Gastrocnemius medialis (tissue), 4 donors: Measurements from ENCODE around the gene EBLN2.

ENCODE experiments used
- POLR2A ChIP-seq, 2 donors: fragments of 450-650 bp; IDR thresholded peaks; one replicate each; pipeline ENCODE4 v1.6.1; 2017; ENCODE audit warnings: antibody characterized with exemption in 2 of 2, mild to moderate bottlenecking in 2 of 2, moderate library complexity in 2 of 2
- TF ChIP-seq, protein P1 (sequence below), 5 experiments: fragments of 450-650 bp in 3 of 5; fragments of 200-600 bp in 2 of 5; sonication (generic) in 2 of 5; IDR thresholded peaks in 4 of 5; conservative IDR thresholded peaks in 1 of 5; 1 replicate in 4 of 5; 2 replicates in 1 of 5; pipeline ENCODE4 v1.5.1; 2016 to 2019; ENCODE audit warnings: antibody characterized with exemption in 5 of 5, mild to moderate bottlenecking in 3 of 5, moderate library complexity in 3 of 5

DNA sequence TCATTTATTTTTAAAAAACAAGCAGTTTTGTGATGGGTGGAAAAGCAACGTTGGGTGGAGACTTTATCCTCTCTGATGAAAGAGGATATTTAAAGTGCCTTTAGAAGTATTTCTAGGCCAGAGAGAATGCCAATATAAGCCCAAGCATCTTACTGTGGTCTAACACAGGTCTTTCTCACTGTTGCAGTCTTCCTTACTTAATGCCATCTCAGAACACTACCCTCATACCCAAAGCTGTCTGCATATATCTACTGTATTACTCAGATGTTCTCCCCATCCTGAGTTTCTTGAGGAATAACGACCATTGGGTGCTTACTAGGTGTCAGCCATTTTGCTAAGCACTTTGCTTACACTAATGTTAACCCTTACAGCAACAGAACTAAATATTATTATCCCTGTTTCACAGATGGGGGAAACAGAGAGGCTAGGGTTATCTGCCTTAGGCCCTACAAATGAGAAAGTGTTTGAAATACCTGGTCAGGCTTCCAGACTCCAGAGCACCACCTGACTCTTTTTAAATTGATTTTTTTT, 29.8 kb upstream of the EBLN2 start:
- TF ChIP-seq, protein P1, sequence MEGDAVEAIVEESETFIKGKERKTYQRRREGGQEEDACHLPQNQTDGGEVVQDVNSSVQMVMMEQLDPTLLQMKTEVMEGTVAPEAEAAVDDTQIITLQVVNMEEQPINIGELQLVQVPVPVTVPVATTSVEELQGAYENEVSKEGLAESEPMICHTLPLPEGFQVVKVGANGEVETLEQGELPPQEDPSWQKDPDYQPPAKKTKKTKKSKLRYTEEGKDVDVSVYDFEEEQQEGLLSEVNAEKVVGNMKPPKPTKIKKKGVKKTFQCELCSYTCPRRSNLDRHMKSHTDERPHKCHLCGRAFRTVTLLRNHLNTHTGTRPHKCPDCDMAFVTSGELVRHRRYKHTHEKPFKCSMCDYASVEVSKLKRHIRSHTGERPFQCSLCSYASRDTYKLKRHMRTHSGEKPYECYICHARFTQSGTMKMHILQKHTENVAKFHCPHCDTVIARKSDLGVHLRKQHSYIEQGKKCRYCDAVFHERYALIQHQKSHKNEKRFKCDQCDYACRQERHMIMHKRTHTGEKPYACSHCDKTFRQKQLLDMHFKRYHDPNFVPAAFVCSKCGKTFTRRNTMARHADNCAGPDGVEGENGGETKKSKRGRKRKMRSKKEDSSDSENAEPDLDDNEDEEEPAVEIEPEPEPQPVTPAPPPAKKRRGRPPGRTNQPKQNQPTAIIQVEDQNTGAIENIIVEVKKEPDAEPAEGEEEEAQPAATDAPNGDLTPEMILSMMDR (IDR thresholded peaks at IDR 0.05 in 4 of 5, conservative IDR thresholded peaks at IDR 0.05 in 1 of 5), result no peak
- TF ChIP-seq POLR2A (IDR thresholded peaks at IDR 0.05), result no peak
